HepG2 (cell line): ENCODE data around the gene WNK2. TPM values are rescaled to one million over a fixed set of nuclear protein-coding genes. Genes with fewer than 3 reads are reported as not detected.

Experiments
- BATF2 ChIP-seq: sonication (generic); formaldehyde crosslinking; IDR thresholded peaks from 2 replicates; pipeline ENCODE4 v1.8.0; 2022; ENCODE audit warnings: mild to moderate bottlenecking, missing genetic modification reagents, moderate library complexity
- BORCS8-MEF2B ChIP-seq: sonication (generic); formaldehyde crosslinking; IDR thresholded peaks from 2 replicates; pipeline ENCODE4 v1.8.0; 2022; ENCODE audit warnings: mild to moderate bottlenecking, missing genetic modification reagents
- DDIT3 ChIP-seq: sonication (generic); formaldehyde crosslinking; IDR thresholded peaks from 2 replicates; pipeline ENCODE4 v1.4.0; 2020; ENCODE audit warnings: mild to moderate bottlenecking, missing genetic modification reagents
- GABPA ChIP-seq, 2 experiments: IDR thresholded peaks; 2 replicates each; pipeline ENCODE4 v1.6.1; 2011 to 2016; ENCODE audit warnings: low read depth in 2 of 2, low read length in 1 of 2, missing biosample characterization in 1 of 2, missing genetic modification characterization in 1 of 2
- HIC2 ChIP-seq: sonication (generic); formaldehyde crosslinking; IDR thresholded peaks from 2 replicates; pipeline ENCODE4 v1.9.0; 2022; ENCODE audit warnings: low read depth, missing genetic modification reagents
- KLF12 ChIP-seq: sonication (generic); formaldehyde crosslinking; IDR thresholded peaks from 2 replicates; pipeline ENCODE4 v1.4.0; 2020; ENCODE audit warnings: missing genetic modification reagents, borderline replicate concordance
- KLF9 ChIP-seq: IDR thresholded peaks from 2 replicates; pipeline ENCODE4 v1.6.1; 2016; ENCODE audit warnings: low read depth
- NFIC ChIP-seq: IDR thresholded peaks from 2 replicates; pipeline ENCODE4 v1.6.1; 2012; ENCODE audit warnings: mild to moderate bottlenecking, low read length, inconsistent platforms
- NR2F1 ChIP-seq, 2 experiments: fragments of 450-650 bp in 1 of 2; formaldehyde crosslinking in 1 of 2; IDR thresholded peaks; 2 replicates each; pipeline versions ENCODE4 v1.5.0 to v1.6.1; 2016 to 2020; ENCODE audit warnings: mild to moderate bottlenecking in 1 of 2, missing compliant biosample characterization in 1 of 2, missing genetic modification reagents in 1 of 2, moderate library complexity in 1 of 2
- NRL ChIP-seq: sonication (generic); formaldehyde crosslinking; IDR thresholded peaks from 2 replicates; pipeline ENCODE4 v1.5.0; 2020; ENCODE audit warnings: missing genetic modification reagents, mild to moderate bottlenecking, moderate library complexity, borderline replicate concordance
- PAWR ChIP-seq: sonication (generic); formaldehyde crosslinking; IDR thresholded peaks from 2 replicates; pipeline ENCODE4 v1.4.0; 2020; ENCODE audit warnings: missing genetic modification reagents, mild to moderate bottlenecking, borderline replicate concordance
- PITX1 ChIP-seq: sonication (generic); formaldehyde crosslinking; IDR thresholded peaks from 2 replicates; pipeline ENCODE4 v1.5.1; 2020; ENCODE audit warnings: mild to moderate bottlenecking, missing genetic modification reagents
- ZNF235 ChIP-seq: sonication (generic); formaldehyde crosslinking; IDR thresholded peaks from 2 replicates; pipeline ENCODE4 v1.8.1; 2023; ENCODE audit warnings: mild to moderate bottlenecking, missing genetic modification reagents, borderline replicate concordance
- ZNF33A ChIP-seq: sonication (generic); formaldehyde crosslinking; IDR thresholded peaks from 2 replicates; pipeline ENCODE4 v1.5.1; 2020; ENCODE audit warnings: missing genetic modification reagents, mild to moderate bottlenecking, moderate library complexity, borderline replicate concordance
- ZNF687 ChIP-seq: sonication (generic); formaldehyde crosslinking; IDR thresholded peaks from 2 replicates; pipeline ENCODE4 v1.5.1; 2020; ENCODE audit warnings: mild to moderate bottlenecking, missing genetic modification reagents, moderate library complexity
- ZNF737 ChIP-seq: sonication (generic); formaldehyde crosslinking; IDR thresholded peaks from 2 replicates; pipeline ENCODE4 v1.5.0; 2020; ENCODE audit warnings: missing genetic modification reagents, mild to moderate bottlenecking, borderline replicate concordance
- ZNF781 ChIP-seq: sonication (generic); formaldehyde crosslinking; IDR thresholded peaks from 2 replicates; pipeline ENCODE4 v1.5.1; 2020; ENCODE audit warnings: borderline replicate concordance, mild to moderate bottlenecking, missing genetic modification reagents; ENCODE audit errors: not compliant biosample characterization
- polyA plus RNA-seq, 8 experiments: library from polyadenylated mRNA; depleted of rRNA in 3 of 8; stranded (reverse) in 7 of 8; unstranded in 1 of 8; fragments of >200 nt; fragmentation: Illumina TruSeq in 4 of 8; extraction: Trizol in 4 of 8; gene quantifications; 2 replicates each; pipeline versions ENCODE4 v1.2.1 to v1.2.3, GENCODE V29; 2011 to 2016; ENCODE audit warnings: low read depth in 4 of 8, missing spikeins in 1 of 8, mixed read lengths in 1 of 8; ENCODE audit not compliant: insufficient read depth in 1 of 8
- total RNA-seq, 5 experiments: library from RNA; depleted of rRNA; stranded (reverse); fragments of >200 nt; fragmentation: Illumina TruSeq; extraction: Trizol; gene quantifications; 2 replicates each; pipeline ENCODE4 v1.2.3, GENCODE V29; 2016; ENCODE audit warnings: low read depth in 1 of 5
- TF ChIP-seq, protein P1 (sequence below): IDR thresholded peaks from 2 replicates; pipeline ENCODE4 v1.6.1; 2016
- TF ChIP-seq, protein P2 (sequence below): sonication (generic); formaldehyde crosslinking; IDR thresholded peaks from 2 replicates; pipeline ENCODE4 v1.8.1; 2023; ENCODE audit warnings: mild to moderate bottlenecking, missing genetic modification reagents, borderline replicate concordance

Gene WNK2
- total and polyA plus RNA-seq, 2 of the 13 experiments (the other 11 are each of a cell fraction or from before 2014, with no cell fraction given) = 10.5 to 12.0 TPM

GRCh38 chr9:93298498-93299417, 114.8 kb downstream of the WNK2 start (continued):
- peak; percentile 98 for TF ChIP-seq ZNF687 (CRISPR knock-in tag)
- TF ChIP-seq NFIC = no peak
- TF ChIP-seq, protein P1, sequence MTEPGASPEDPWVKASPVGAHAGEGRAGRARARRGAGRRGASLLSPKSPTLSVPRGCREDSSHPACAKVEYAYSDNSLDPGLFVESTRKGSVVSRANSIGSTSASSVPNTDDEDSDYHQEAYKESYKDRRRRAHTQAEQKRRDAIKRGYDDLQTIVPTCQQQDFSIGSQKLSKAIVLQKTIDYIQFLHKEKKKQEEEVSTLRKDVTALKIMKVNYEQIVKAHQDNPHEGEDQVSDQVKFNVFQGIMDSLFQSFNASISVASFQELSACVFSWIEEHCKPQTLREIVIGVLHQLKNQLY (CRISPR knock-in tag) = peak; percentile 71
- TF ChIP-seq ZNF781 (CRISPR knock-in tag) = peak; percentile 94
- no peak for TF ChIP-seq DDIT3
- no peak for TF ChIP-seq ZNF737 (CRISPR knock-in tag)
- TF ChIP-seq ZNF33A = no peak
- TF ChIP-seq KLF9 (CRISPR knock-in tag) = no peak
- TF ChIP-seq HIC2 (CRISPR knock-in tag) = peak; percentile 48
- TF ChIP-seq GABPA (IDR thresholded peaks at IDR 0.05; ENCODE audit: low read depth, low read length) = no peak
- TF ChIP-seq GABPA (CRISPR knock-in tag; IDR thresholded peaks at IDR 0.05; ENCODE audit: low read depth) = no peak
- TF ChIP-seq PITX1 = no peak
- peak; percentile 20; the same call in 1 of the 2 replicates for TF ChIP-seq NRL (CRISPR knock-in tag)
- TF ChIP-seq BATF2 (CRISPR knock-in tag) = 0 out of 2 replicates have a peak, but pooled peaks have one; percentile 75
- TF ChIP-seq ZNF235 (CRISPR knock-in tag) = no peak
- TF ChIP-seq, protein P2, sequence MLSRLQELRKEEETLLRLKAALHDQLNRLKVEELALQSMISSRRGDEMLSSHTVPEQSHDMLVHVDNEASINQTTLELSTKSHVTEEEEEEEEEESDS = no peak
- TF ChIP-seq NR2F1 (CRISPR knock-in tag; IDR thresholded peaks at IDR 0.05) = no peak
- TF ChIP-seq PAWR (CRISPR knock-in tag) = no peak
- TF ChIP-seq KLF12 = no peak; the same call in 1 of the 2 replicates
- no peak for TF ChIP-seq BORCS8-MEF2B (CRISPR knock-in tag)
